ENCODE measurements around the gene SLMAP. TPM values are rescaled to one million over a fixed set of nuclear protein-coding genes. Genes with fewer than 3 reads are reported as not detected.
"Not testable (repeated sequence)": the region's sequence is repeated elsewhere in the genome, so short reads cannot be mapped to it uniquely, and the experiment has no call there.

The SLMAP gene
- total RNA-seq, 1 experiment from 2014 or later: 48.4 TPM

GRCh38 chr3:57792198-57792597 is 36.1 kb downstream of the SLMAP start:
- DNase-seq (ENCODE audit: low read depth): no peak

DNA sequence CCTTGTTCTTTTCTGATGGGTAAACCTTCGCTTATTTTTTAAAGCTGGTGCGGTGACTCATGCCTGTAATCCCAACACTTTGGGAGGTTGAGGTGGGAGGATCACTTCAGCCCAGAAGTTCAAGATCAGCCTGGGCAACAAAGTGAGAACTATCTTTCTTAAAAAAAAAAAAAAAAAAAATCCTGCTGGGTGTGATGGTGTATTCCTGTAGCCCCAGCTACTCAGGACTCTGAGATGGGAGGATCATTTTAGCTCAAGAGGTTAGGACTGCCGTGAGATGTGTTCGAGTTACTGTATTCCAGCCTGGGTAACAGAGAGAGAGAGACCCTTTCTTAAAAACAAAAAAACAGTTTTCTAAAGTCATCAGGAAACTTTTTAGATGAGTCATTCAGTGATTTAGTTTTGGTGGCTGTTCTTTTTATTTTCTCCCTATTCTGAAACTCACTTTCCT is 37.7 kb downstream of the SLMAP start:
- peak; percentile 38 for DNase-seq (ENCODE audit: low read depth)

GRCh38 chr3:57794501-57794900 is 38.4 kb downstream of the SLMAP start:
- DNase-seq (ENCODE audit: low read depth): no peak

DNA sequence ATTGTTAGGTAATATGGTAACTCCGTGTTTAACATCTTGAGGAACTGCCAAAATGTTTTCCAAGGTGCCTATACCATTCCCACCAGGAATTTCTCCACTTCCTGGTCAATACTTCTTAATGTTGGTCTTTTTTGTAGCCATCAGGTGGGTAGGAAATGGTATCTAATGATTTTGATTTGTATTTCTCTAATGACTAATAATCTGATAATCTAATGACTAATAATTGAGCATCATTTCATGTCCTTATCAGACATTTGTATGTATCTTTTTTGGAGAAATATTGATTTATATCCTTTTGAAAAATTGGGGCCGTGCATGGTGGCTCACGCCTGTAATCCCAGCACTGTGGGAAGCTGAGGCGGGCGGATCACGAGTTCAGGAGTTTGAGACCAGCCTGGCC is 38.8 kb downstream of the SLMAP start:
- no peak for DNase-seq (ENCODE audit: low read depth)

DNA sequence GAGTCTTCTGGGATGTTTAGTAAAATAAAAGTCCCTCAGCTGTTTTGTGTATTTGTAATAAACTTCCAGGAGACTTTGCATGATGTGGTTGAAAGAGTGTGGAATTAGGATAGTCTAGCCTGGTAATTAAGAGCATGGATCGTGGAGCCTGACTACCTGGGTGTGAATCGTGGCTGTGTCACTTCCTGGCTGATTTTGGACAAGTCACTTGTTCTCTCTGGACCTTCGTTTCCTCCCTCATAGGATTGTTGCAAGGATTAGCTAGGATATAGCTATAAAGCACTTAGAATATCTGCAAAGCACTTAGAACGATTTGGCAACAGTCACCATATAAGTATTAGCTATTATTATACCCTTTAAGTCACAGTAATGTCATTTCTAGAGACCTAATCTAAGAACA is 40.2 kb downstream of the SLMAP start:
- peak; percentile 24 for DNase-seq (ENCODE audit: low read depth)

- DNase-seq (ENCODE audit: low read depth): no peak
These were observed 41.8 kb downstream of the SLMAP start for GRCh38 chr3:57797701-57798487.

DNA sequence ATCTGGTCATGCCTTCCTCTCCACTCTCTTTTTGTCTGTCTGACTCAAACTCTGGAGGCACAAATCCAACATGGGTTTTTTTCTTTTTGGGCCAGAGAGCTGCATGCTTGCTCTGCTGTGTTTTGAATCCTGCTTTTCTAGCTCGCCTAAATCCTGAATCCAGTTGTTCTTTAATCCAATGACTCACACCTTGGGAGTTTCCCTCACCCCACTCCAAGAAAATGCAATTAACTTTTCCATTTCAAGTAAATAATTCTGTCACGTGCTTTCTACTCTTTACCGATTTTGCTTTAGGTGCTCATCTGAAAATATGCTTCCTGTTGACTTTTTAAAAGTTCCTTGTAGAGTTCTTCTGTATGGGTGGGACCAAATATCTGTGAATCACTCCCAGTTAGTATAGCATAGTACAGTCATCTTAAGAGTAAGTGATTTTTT is 47.6 kb downstream of the SLMAP start:
- DNase-seq (ENCODE audit: low read depth): peak; percentile 96

GRCh38 chr3:57805266-57805665 is 49.2 kb downstream of the SLMAP start:
- no peak for DNase-seq (ENCODE audit: low read depth)

GRCh38 chr3:57805674-57806073 is 49.6 kb downstream of the SLMAP start:
- peak; percentile 80 for DNase-seq (ENCODE audit: low read depth)

DNA sequence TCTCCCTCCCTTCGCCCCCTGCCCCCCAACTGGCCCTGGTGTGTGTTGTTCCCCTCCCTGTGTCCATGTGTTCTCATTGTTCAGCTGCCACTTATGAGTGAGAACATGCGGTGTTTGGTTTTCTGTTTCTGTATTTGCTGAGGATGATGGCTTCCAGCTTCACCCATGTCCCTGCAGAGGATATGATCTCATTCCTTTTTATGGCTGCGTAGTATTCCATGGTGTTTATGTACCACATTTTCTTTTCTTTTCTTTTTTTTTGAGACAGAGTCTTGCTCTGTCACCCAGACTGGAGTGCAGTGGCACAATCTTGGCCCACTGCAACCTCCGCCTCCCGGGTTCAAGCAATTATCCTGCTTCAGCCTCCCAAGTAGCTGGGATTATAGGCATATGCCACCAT is 50.1 kb downstream of the SLMAP start:
- not testable (repeated sequence) for DNase-seq (ENCODE audit: low read depth)

DNA sequence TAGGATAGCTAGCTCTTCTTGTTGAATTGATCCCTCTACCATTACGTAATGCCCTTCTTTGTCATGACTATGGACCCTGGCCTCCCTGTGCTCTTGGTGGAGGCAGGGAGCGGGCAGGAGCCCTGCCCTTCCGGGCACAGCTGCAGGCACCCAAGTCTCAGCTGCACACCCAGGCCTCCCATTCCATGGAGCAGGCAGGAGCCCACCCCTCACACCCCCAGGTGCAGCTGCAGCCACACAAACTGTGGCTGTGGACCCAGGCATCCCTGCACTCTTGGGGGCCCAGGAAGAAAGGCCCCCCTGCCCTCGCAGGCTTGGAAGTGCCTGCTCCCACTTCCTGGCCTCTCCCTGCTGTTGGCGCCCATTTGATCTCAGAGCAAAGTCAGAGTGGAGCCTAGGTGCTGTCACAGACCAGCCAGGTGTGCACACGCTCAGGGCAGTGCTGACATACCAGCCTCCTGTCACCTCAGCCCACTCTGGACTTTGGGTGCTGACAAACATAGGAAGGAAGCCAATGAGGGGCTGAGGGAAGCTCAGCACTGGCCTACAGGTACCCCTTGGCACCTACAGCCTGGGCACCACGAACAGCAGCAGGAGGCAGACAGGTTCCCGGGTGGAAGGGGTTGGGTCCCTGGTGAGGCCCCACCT is 53.0 kb downstream of the SLMAP start:
- DNase-seq (ENCODE audit: low read depth): no peak

GRCh38 chr3:57809609-57809968 is 53.5 kb downstream of the SLMAP start:
- no peak for DNase-seq (ENCODE audit: low read depth)

DNA sequence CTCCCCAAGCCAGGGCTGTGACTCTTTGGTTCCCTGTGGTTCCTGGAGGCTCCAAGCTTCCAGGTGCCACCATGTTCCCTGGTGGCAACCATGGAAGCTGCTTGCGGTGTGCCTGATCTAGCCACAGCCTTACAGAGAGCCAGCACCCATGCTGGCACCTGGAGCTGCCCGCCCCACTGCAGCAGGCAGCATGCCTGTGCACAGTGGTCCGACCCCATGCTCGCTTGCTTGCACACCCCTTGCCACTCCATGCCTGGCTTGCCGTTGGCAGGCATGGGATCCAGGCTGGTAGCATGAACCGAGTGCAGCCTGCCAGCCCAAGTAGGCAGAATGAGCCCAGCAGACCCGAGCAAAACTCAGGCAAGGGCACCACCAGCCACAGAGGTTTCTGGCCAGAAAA is 53.9 kb downstream of the SLMAP start:
- DNase-seq (ENCODE audit: low read depth): no peak

- no peak for DNase-seq (ENCODE audit: low read depth)
These were observed 54.5 kb downstream of the SLMAP start for GRCh38 chr3:57810471-57811137.

DNA sequence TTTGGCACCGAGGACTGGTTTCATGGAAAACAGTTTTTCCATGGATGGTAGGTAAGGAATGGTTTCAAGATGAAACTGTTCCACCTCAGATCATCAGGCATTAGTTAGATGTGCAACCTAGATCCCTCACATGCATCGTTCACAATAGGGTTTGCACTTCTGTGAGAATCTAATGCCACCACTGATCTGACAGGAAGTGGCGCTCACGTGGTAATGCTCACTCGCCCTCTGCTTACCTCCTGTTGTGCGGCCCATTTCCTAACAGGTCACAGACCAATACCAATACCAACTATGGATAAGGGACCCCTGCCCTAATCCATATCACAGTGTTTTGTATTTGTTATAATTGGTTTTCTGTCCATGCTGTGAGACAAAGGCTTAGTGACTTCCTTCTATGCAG is 58.9 kb downstream of the SLMAP start:
- DNase-seq (ENCODE audit: low read depth): no peak

GRCh38 chr3:57816471-57817095 is 60.5 kb downstream of the SLMAP start:
- DNase-seq (ENCODE audit: low read depth): no peak

DNA sequence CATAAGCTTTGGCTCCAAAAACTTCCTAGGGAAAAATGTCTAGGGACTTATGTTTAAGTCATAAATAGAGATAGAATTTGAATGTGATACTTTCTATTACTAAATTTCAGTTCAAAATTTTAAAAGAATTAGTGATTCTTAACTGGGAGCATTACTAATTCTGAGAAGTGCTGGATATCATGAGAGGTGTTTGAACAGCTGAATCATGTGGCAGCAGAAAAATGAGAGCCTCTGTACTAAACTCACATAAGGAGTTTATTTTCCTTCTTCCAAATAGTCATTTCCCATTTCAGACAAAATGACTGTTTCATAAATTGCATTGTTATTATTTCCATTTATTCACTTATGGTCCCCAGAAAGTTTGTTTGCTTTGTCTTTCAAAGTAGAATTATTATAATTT is 62.7 kb downstream of the SLMAP start:
- DNase-seq (ENCODE audit: low read depth): no peak

GRCh38 chr3:57820479-57820878 is 64.4 kb downstream of the SLMAP start:
- no peak for DNase-seq (ENCODE audit: low read depth)

GRCh38 chr3:57821765-57822164 is 65.7 kb downstream of the SLMAP start:
- no peak for DNase-seq (ENCODE audit: low read depth)

DNA sequence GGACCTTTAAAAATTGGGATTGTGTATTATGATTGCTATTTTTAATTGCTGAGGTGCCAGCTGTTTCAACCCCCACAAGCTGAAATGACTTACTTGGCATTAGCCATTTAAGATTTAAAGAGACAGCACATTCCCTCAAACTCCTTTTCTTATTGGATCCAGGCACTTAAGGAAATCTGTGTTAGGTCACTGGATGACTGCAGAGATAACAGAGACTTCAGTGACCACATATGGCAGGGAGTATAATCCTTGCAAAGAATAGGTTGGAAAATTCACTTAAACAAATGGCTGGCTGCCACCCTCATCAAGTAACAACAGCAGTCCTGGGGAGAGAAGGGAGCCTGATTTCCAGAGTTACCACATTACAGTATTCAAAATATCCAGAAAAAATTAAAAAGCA is 66.6 kb downstream of the SLMAP start:
- DNase-seq (ENCODE audit: low read depth): peak; percentile 20

GRCh38 chr3:57825116-57825515 is 69.0 kb downstream of the SLMAP start:
- DNase-seq (ENCODE audit: low read depth): no peak

- no peak for DNase-seq (ENCODE audit: low read depth)
These were observed 70.3 kb downstream of the SLMAP start for GRCh38 chr3:57826245-57826951.
